Activated B cell treated with CpG ODN at 0.5 μM for 24 hours (primary cell): ENCODE measurements around the gene TBC1D32. TPM values are rescaled to one million over a fixed set of nuclear protein-coding genes. Genes with fewer than 3 reads are reported as not detected.

ENCODE experiments used
- ATAC-seq: fragments of 200-7000 bp; cut with Tn5 transposase; one replicate; pipeline ENCODE4 v1.10.0; 2021; ENCODE audit warnings: low read depth, mild to moderate bottlenecking, moderate library complexity
- CTCF ChIA-PET: fragments of 350-600 bp; sonication (Branson Sonifier 250); formaldehyde crosslinking; loops from one replicate; lab custom pipeline; 2021; ENCODE audit warnings: antibody characterized with exemption; lab: Charles Lee
- POLR2A ChIA-PET: fragments of 350-600 bp; sonication (Branson Sonifier 250); formaldehyde crosslinking; loops from one replicate; lab custom pipeline; 2021; ENCODE audit warnings: antibody characterized with exemption; lab: Charles Lee
- DNase-seq: peaks from one replicate; pipeline ENCODE4 v3.0.0; 2022
- H3K27ac Mint-ChIP-seq: one replicate; pipeline ENCODE4 v1.8.0; 2020; ENCODE audit warnings: mixed read lengths
- H3K27me3 Mint-ChIP-seq: one replicate; pipeline ENCODE4 v1.8.0; 2021; ENCODE audit warnings: mixed read lengths
- H3K36me3 Mint-ChIP-seq: one replicate; pipeline ENCODE4 v1.8.0; 2021; ENCODE audit warnings: low read depth, mixed read lengths
- H3K4me1 Mint-ChIP-seq: one replicate; pipeline ENCODE4 v1.8.0; 2021; ENCODE audit warnings: mixed read lengths
- H3K4me3 Mint-ChIP-seq: one replicate; pipeline ENCODE4 v1.8.0; 2020; ENCODE audit warnings: mild to moderate bottlenecking, mixed read lengths
- H3K9me3 Mint-ChIP-seq: one replicate; pipeline ENCODE4 v1.8.0; 2020; ENCODE audit warnings: mixed read lengths
- CTCF ChIP-seq: fragments of 200-600 bp; IDR thresholded peaks from one replicate; pipeline ENCODE4 v1.8.0; 2022; ENCODE audit warnings: antibody characterized with exemption, mild to moderate bottlenecking
- intact Hi-C: fragments of 100-400 bp; cut with micrococcal nuclease; formaldehyde crosslinking; loops from one replicate; pipeline ENCODE4 v1.15.1; 2024
- total RNA-seq: library from RNA; stranded (reverse); gene quantifications from 2 replicates; pipeline ENCODE4 v1.2.3, GENCODE V29; 2022

The TBC1D32 gene
- total RNA-seq, 1 donor from 2014 or later, result 17.8 TPM

GRCh38 chr6:121112356-121112755 lies 221.9 kb downstream of the TBC1D32 start:
- Mint-ChIP-seq H3K4me1 (no peaks in the 10 kb centered on the region), H3K27ac (no peak overlapping the region), H3K4me3 (no peak overlapping the region), H3K36me3 (peaks cover 6% of the 10 kb centered on the region), H3K27me3 (no peaks in the 10 kb centered on the region), H3K9me3 (no peaks in the 10 kb centered on the region)
- ChIA-PET POLR2A (no interaction called here), CTCF (no interaction called here)
- DNase-seq (no peak), ATAC-seq (no peak)
- intact Hi-C loops, result no loop called here
- no peak for TF ChIP-seq CTCF

GRCh38 chr6:121110733-121111132 lies 223.5 kb downstream of the TBC1D32 start:
- ATAC-seq (no peak), DNase-seq (no peak)
- ChIA-PET POLR2A (no interaction called here), CTCF (no interaction called here)
- no peaks in the 10 kb centered on the region for H3K27me3 Mint-ChIP-seq
- no peak overlapping the region for H3K4me3 Mint-ChIP-seq
- intact Hi-C loops, result no loop called here
- H3K4me1 Mint-ChIP-seq, result no peaks in the 10 kb centered on the region
- H3K36me3 Mint-ChIP-seq, result peaks cover 6% of the 10 kb centered on the region
- H3K9me3 Mint-ChIP-seq, result no peaks in the 10 kb centered on the region
- TF ChIP-seq CTCF, result no peak
- no peak overlapping the region for H3K27ac Mint-ChIP-seq

- H3K36me3 Mint-ChIP-seq, result peaks cover 11% of the 10 kb centered on the region
- POLR2A ChIA-PET, result no interaction called here
These were observed 227.3 kb downstream of the TBC1D32 start for GRCh38 chr6:121106962-121107361.

GRCh38 chr6:121105461-121105860 lies 228.8 kb downstream of the TBC1D32 start:
- H3K4me3 Mint-ChIP-seq, result no peak overlapping the region
- no peak for DNase-seq
- no peaks in the 10 kb centered on the region for H3K27me3 Mint-ChIP-seq
- intact Hi-C loops, result no loop called here
- ATAC-seq, result no peak
- no peak for TF ChIP-seq CTCF
- POLR2A ChIA-PET, result no interaction called here
- CTCF ChIA-PET, result no interaction called here
- H3K27ac Mint-ChIP-seq, result no peak overlapping the region
- peaks cover 14% of the 10 kb centered on the region for H3K36me3 Mint-ChIP-seq
- peaks cover 3% of the 10 kb centered on the region for H3K9me3 Mint-ChIP-seq
- no peaks in the 10 kb centered on the region for H3K4me1 Mint-ChIP-seq

More at GRCh38 chr6:121106962-121107361, 227.3 kb downstream of the TBC1D32 start:
- H3K27me3 Mint-ChIP-seq, result no peaks in the 10 kb centered on the region
- H3K4me1 Mint-ChIP-seq, result no peaks in the 10 kb centered on the region
- DNase-seq, result no peak
- no peak overlapping the region for H3K4me3 Mint-ChIP-seq
- H3K9me3 Mint-ChIP-seq, result peaks cover 3% of the 10 kb centered on the region
- no peak for ATAC-seq
- intact Hi-C loops, result no loop called here
- H3K27ac Mint-ChIP-seq, result no peak overlapping the region
- no peak for TF ChIP-seq CTCF
- CTCF ChIA-PET, result no interaction called here

GRCh38 chr6:121093928-121094327 lies 240.4 kb downstream of the TBC1D32 start:
- TF ChIP-seq CTCF, result no peak
- ChIA-PET CTCF (no interaction called here), POLR2A (no interaction called here)
- Mint-ChIP-seq H3K36me3 (peaks cover 24% of the 10 kb centered on the region), H3K9me3 (no peaks in the 10 kb centered on the region), H3K4me3 (no peak overlapping the region), H3K27me3 (no peaks in the 10 kb centered on the region), H3K4me1 (no peaks in the 10 kb centered on the region), H3K27ac (no peak overlapping the region)
- ATAC-seq, result no peak
- intact Hi-C loops, result no loop called here
- DNase-seq, result no peak
